ENCODE data around the gene SENP7. TPM values are rescaled to one million over a fixed set of nuclear protein-coding genes. Genes with fewer than 3 reads are reported as not detected.

Gene SENP7
- total and polyA plus RNA-seq, 2 experiments from 2014 or later, result 5.0 to 9.0 TPM

- TF ChIP-seq ETS1 (IDR thresholded peaks at IDR 0.05) (no peak), ZNF114 (CRISPR knock-in tag; IDR thresholded peaks at IDR 0.05) (no peak), JUNB (IDR thresholded peaks at IDR 0.05; ENCODE audit: unreplicated experiment) (no peak), ZNF331 (CRISPR knock-in tag; IDR thresholded peaks at IDR 0.05; ENCODE audit: low read depth) (no peak)
These were observed 94.2 kb downstream of the SENP7 start (continued) for GRCh38 chr3:101418851-101419250.

GRCh38 chr3:101414121-101414520 is 98.9 kb downstream of the SENP7 start:
- H3K79me2 ChIP-seq (replicated peaks; ENCODE audit: insufficient read depth), result no peaks in the 10 kb centered on the region
- Mint-ChIP-seq H3K27ac (no peak overlapping the region), H3K4me1 (peaks cover 9% of the 10 kb centered on the region), H3K36me3 (ENCODE audit: low read depth) (no peaks in the 10 kb centered on the region), H3K4me3 (no peak overlapping the region), H3K27me3 (ENCODE audit: insufficient read depth, low read depth, poor library complexity) (no peaks in the 10 kb centered on the region), H3K9me3 (no peaks in the 10 kb centered on the region)
- H3K9me2 ChIP-seq (ENCODE audit: insufficient read depth), result no peaks in the 10 kb centered on the region
- no peaks in the 10 kb centered on the region for H3K36me3 ChIP-seq (ENCODE audit: insufficient read depth)
- H3K4me2 ChIP-seq, result no peak overlapping the region
- no peak overlapping the region for H3K27ac ChIP-seq (ENCODE audit: low read depth)
- H3F3A ChIP-seq (replicated peaks; ENCODE audit: low read depth), result no peaks in the 10 kb centered on the region
- H3K4me3 ChIP-seq, result no peak overlapping the region
- H2AFZ ChIP-seq, result no peak overlapping the region
- DNase-seq (ENCODE audit: low spot score), result no peak
- H4K20me1 ChIP-seq (replicated peaks; ENCODE audit: insufficient read depth), result no peaks in the 10 kb centered on the region
- H3K4me1 ChIP-seq (ENCODE audit: insufficient read depth), result peaks cover 4% of the 10 kb centered on the region; the same call in 1 of the 2 replicates
- ATAC-seq, result no peak
- H3K27me3 ChIP-seq (ENCODE audit: insufficient read depth), result no peaks in the 10 kb centered on the region
- no peak for TF ChIP-seq ETS1 (IDR thresholded peaks at IDR 0.05)
- no peak for TF ChIP-seq CREB1 (CRISPR knock-in tag; IDR thresholded peaks at IDR 0.05; ENCODE audit: low read depth)
- no peak for TF ChIP-seq ZNF331 (CRISPR knock-in tag; IDR thresholded peaks at IDR 0.05; ENCODE audit: low read depth)
- TF ChIP-seq REST (IDR thresholded peaks at IDR 0.05; ENCODE audit: unreplicated experiment), result no peak
- TF ChIP-seq POLR2AphosphoS5 (IDR thresholded peaks at IDR 0.05; ENCODE audit: low read depth), result no peak
- no peak for TF ChIP-seq EZH2 (IDR thresholded peaks at IDR 0.05; ENCODE audit: low read depth, unreplicated experiment)
- TF ChIP-seq ZNF462 (CRISPR knock-in tag; IDR thresholded peaks at IDR 0.05), result no peak
- no peak for TF ChIP-seq STAT1 (IDR thresholded peaks at IDR 0.05; ENCODE audit: unreplicated experiment)
- TF ChIP-seq JUNB (IDR thresholded peaks at IDR 0.05; ENCODE audit: unreplicated experiment), result no peak
- TF ChIP-seq EZH2phosphoT487 (IDR thresholded peaks at IDR 0.05; ENCODE audit: unreplicated experiment), result no peak
- TF ChIP-seq ZNF114 (CRISPR knock-in tag; IDR thresholded peaks at IDR 0.05), result no peak
